Measurements from ENCODE around the gene TRPM2.

- TF ChIP-seq HNRNPL (IDR thresholded peaks at IDR 0.05; ENCODE audit: low read depth, low read length) = no peak
- no peak for TF ChIP-seq ZNF724P (CRISPR knock-in tag; IDR thresholded peaks at IDR 0.05; ENCODE audit: borderline replicate concordance)
- no peak for TF ChIP-seq FOXM1 (CRISPR knock-in tag; IDR thresholded peaks at IDR 0.05)
- TF ChIP-seq ZMAT3 (CRISPR knock-in tag; conservative IDR thresholded peaks at IDR 0.05) = no peak
- TF ChIP-seq RORA (CRISPR knock-in tag; IDR thresholded peaks at IDR 0.05) = no peak
- no peak for TF ChIP-seq NONO (IDR thresholded peaks at IDR 0.05)
- no peak for TF ChIP-seq NONO (CRISPR knock-in tag; conservative IDR thresholded peaks at IDR 0.05)
- no peak for TF ChIP-seq POLR2A (IDR thresholded peaks at IDR 0.05; ENCODE audit: insufficient read depth in 1 of 2, low read depth in 2 of 2, low read length in 2 of 2)
- TF ChIP-seq, protein P1, sequence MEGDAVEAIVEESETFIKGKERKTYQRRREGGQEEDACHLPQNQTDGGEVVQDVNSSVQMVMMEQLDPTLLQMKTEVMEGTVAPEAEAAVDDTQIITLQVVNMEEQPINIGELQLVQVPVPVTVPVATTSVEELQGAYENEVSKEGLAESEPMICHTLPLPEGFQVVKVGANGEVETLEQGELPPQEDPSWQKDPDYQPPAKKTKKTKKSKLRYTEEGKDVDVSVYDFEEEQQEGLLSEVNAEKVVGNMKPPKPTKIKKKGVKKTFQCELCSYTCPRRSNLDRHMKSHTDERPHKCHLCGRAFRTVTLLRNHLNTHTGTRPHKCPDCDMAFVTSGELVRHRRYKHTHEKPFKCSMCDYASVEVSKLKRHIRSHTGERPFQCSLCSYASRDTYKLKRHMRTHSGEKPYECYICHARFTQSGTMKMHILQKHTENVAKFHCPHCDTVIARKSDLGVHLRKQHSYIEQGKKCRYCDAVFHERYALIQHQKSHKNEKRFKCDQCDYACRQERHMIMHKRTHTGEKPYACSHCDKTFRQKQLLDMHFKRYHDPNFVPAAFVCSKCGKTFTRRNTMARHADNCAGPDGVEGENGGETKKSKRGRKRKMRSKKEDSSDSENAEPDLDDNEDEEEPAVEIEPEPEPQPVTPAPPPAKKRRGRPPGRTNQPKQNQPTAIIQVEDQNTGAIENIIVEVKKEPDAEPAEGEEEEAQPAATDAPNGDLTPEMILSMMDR (CRISPR knock-in tag; IDR thresholded peaks at IDR 0.05) = no peak
- TF ChIP-seq ZNF350 (CRISPR knock-in tag; IDR thresholded peaks at IDR 0.05; ENCODE audit: borderline replicate concordance, low read depth) = no peak
- no peak for TF ChIP-seq AGO2 (optimal IDR thresholded peaks at IDR 0.05; ENCODE audit: low read depth, low read length)
- TF ChIP-seq FOSL1 (CRISPR knock-in tag; IDR thresholded peaks at IDR 0.05; ENCODE audit: borderline replicate concordance) = no peak
- no peak for TF ChIP-seq TMF1 (CRISPR knock-in tag; IDR thresholded peaks at IDR 0.05; ENCODE audit: low read depth)
Measured at GRCh38 chr21:44433791-44434567, 80.6 kb downstream of the TRPM2 start.

Measured in HepG2 (cell line).